BJ (cell line): ENCODE results near the gene PPP1R7. TPM values are rescaled to one million over a fixed set of nuclear protein-coding genes. Genes with fewer than 3 reads are reported as not detected.

Experiments used
- CTCF ChIA-PET: fragments of 350-600 bp; formaldehyde crosslinking; extraction: SDS; loops from one replicate; lab custom pipeline; 2021; ENCODE audit warnings: antibody characterized with exemption, inconsistent platforms; lab: Yijun Ruan, JAX
- POLR2A ChIA-PET: fragments of 300-600 bp; sonication (Branson Sonifier 250); formaldehyde crosslinking; extraction: SDS; loops from one replicate; lab custom pipeline; 2021; ENCODE audit warnings: antibody characterized with exemption; lab: Charles Lee
- DNase-seq: peaks from one replicate; pipeline ENCODE4 v3.0.0-alpha.2; 2011; ENCODE audit warnings: low read depth
- H3K27me3 ChIP-seq: 2 replicates; pipeline ENCODE4 v1.6.0; 2011; ENCODE audit warnings: low read length; ENCODE audit not compliant: control insufficient read depth, insufficient read depth
- H3K36me3 ChIP-seq: 2 replicates; pipeline ENCODE4 v1.5.1; 2011; ENCODE audit warnings: low read length; ENCODE audit not compliant: control insufficient read depth, insufficient read depth
- H3K4me3 ChIP-seq: 2 replicates; pipeline ENCODE4 v1.5.1; 2011; ENCODE audit warnings: low read depth, mild to moderate bottlenecking, control low read depth, low read length
- CTCF ChIP-seq: IDR thresholded peaks from 2 replicates; pipeline ENCODE4 v1.5.1; 2011; ENCODE audit warnings: low read depth, mild to moderate bottlenecking, control low read depth, inconsistent platforms, low read length, moderate library complexity; ENCODE audit not compliant: insufficient read depth
- polyA plus RNA-seq: library from polyadenylated mRNA; depleted of rRNA; stranded (reverse); fragments of >200 nt; gene quantifications from 2 replicates; pipeline ENCODE4 v1.2.3, GENCODE V29; 2011

PPP1R7 gene
- polyA plus RNA-seq, 1 experiment, result 45.8 TPM

- TF ChIP-seq CTCF, result no peak
- Histone ChIP-seq H3K36me3 (no peaks in the 10 kb centered on the region), H3K4me3 (no peak overlapping the region), H3K27me3 (peaks cover 2% of the 10 kb centered on the region; the same call in 1 of the 2 replicates)
- DNase-seq, result no peak
- POLR2A ChIA-PET, result no interaction called here
- CTCF ChIA-PET, result interaction anchor here (1.4 kb wide), 1 partner anchor 347 kb away, joined by 3 read pairs; no protein-coding TSS in a partner anchor
These were observed 48.4 kb downstream of the PPP1R7 start for GRCh38 chr2:241198381-241199279.

- Histone ChIP-seq H3K27me3 (peaks cover 2% of the 10 kb centered on the region; the same call in 1 of the 2 replicates), H3K36me3 (no peaks in the 10 kb centered on the region), H3K4me3 (no peak overlapping the region)
- TF ChIP-seq CTCF, result no peak
- DNase-seq, result no peak
- CTCF ChIA-PET, result no interaction called here
- POLR2A ChIA-PET, result no interaction called here
These were observed 49.0 kb downstream of the PPP1R7 start for GRCh38 chr2:241199286-241199685.

- no peaks in the 10 kb centered on the region for H3K36me3 ChIP-seq
- no peak for TF ChIP-seq CTCF
- ChIA-PET CTCF (no interaction called here), POLR2A (no interaction called here)
- H3K4me3 ChIP-seq, result no peak overlapping the region
- DNase-seq, result no peak
- peaks cover 2% of the 10 kb centered on the region; the same call in 1 of the 2 replicates for H3K27me3 ChIP-seq
These were observed 49.9 kb downstream of the PPP1R7 start for GRCh38 chr2:241199897-241200821.

GRCh38 chr2:241200822-241201395 lies 50.6 kb downstream of the PPP1R7 start:
- H3K27me3 ChIP-seq, result peaks cover 2% of the 10 kb centered on the region; the same call in 1 of the 2 replicates
- no peak for DNase-seq
- H3K36me3 ChIP-seq, result no peaks in the 10 kb centered on the region
- no peak for TF ChIP-seq CTCF
- ChIA-PET POLR2A (no interaction called here), CTCF (no interaction called here)
- no peak overlapping the region for H3K4me3 ChIP-seq
